ENCODE results near the gene PCSK6.

- no peak for TF ChIP-seq ARNTL (CRISPR knock-in tag; IDR thresholded peaks at IDR 0.05; ENCODE audit: borderline replicate concordance, low read depth)
- no peak for TF ChIP-seq BACH2 (CRISPR knock-in tag; IDR thresholded peaks at IDR 0.05; ENCODE audit: borderline replicate concordance)
- no peak for TF ChIP-seq ZC3H10 (CRISPR knock-in tag; IDR thresholded peaks at IDR 0.05)
- TF ChIP-seq CSDC2 (CRISPR knock-in tag; IDR thresholded peaks at IDR 0.05) = no peak
- no peak for TF ChIP-seq ZNF70 (CRISPR knock-in tag; IDR thresholded peaks at IDR 0.05)
- TF ChIP-seq ISL1 (CRISPR knock-in tag; IDR thresholded peaks at IDR 0.05) = no peak
These were observed 170.7 kb downstream of the PCSK6 start for GRCh38 chr15:101318839-101319238.

All from SK-N-SH treated with all-trans-retinoic acid at 6 μM for 48 hours (cell line).